ENCODE results near the gene AMACR. TPM values are rescaled to one million over a fixed set of nuclear protein-coding genes. Genes with fewer than 3 reads are reported as not detected.

Gene AMACR
- total and polyA plus RNA-seq, 9 of the 15 experiments (the other 6 are each of a cell fraction or from before 2014, with no cell fraction given) = 0.72 to 4.6 (median 4.0) TPM

- TF ChIP-seq ZNF407 (IDR thresholded peaks at IDR 0.05; ENCODE audit: low read depth) (no peak), SAP30 (IDR thresholded peaks at IDR 0.05; ENCODE audit: borderline replicate concordance, insufficient read depth, low read depth, low read length, poor library complexity, severe bottlenecking) (no peak), TGIF2 (CRISPR knock-in tag; IDR thresholded peaks at IDR 0.05) (no peak), ZNF764 (CRISPR knock-in tag; IDR thresholded peaks at IDR 0.05; ENCODE audit: low read depth) (no peak), TRIM25 (IDR thresholded peaks at IDR 0.05; ENCODE audit: borderline replicate concordance) (no peak), KLF6 (CRISPR knock-in tag; IDR thresholded peaks at IDR 0.05; ENCODE audit: borderline replicate concordance) (no peak), ZNF134 (CRISPR knock-in tag; conservative IDR thresholded peaks at IDR 0.05) (no peak)
These were observed 49.7 kb downstream of the AMACR start (continued) for GRCh38 chr5:33958176-33958575.

All from K562 (cell line).